SK-N-SH treated with all-trans-retinoic acid at 6 μM for 48 hours (cell line): Measurements from ENCODE around the gene EGLN1.

Experiments used
- CREB5 ChIP-seq: fragments of 250-450 bp; sonication (Bioruptor Pico); IDR thresholded peaks from 2 replicates; pipeline ENCODE4 v1.5.1; 2020; ENCODE audit warnings: low read depth, mild to moderate bottlenecking, moderate library complexity
- ESRRG ChIP-seq: fragments of 250-450 bp; sonication (Bioruptor Pico); IDR thresholded peaks from 2 replicates; pipeline ENCODE4 v1.6.1; 2021; ENCODE audit warnings: mild to moderate bottlenecking
- PATZ1 ChIP-seq: fragments of 250-450 bp; sonication (Bioruptor Pico); IDR thresholded peaks from 2 replicates; pipeline ENCODE4 v1.8.0; 2020; ENCODE audit warnings: mild to moderate bottlenecking, moderate library complexity, borderline replicate concordance
- POU6F1 ChIP-seq: fragments of 250-450 bp; sonication (Bioruptor Pico); IDR thresholded peaks from 2 replicates; pipeline ENCODE4 v1.8.0; 2021; ENCODE audit warnings: low read depth, mild to moderate bottlenecking, moderate library complexity, borderline replicate concordance
- RARB ChIP-seq: fragments of 250-450 bp; sonication (Bioruptor Pico); IDR thresholded peaks from 2 replicates; pipeline ENCODE4 v1.8.0; 2021; ENCODE audit warnings: mild to moderate bottlenecking, moderate library complexity
- ZFP30 ChIP-seq: fragments of 450-650 bp; formaldehyde crosslinking; IDR thresholded peaks from 2 replicates; pipeline ENCODE4 v1.5.0; 2022; ENCODE audit warnings: mild to moderate bottlenecking, moderate library complexity
- ZNF8 ChIP-seq: fragments of 450-650 bp; formaldehyde crosslinking; IDR thresholded peaks from 2 replicates; pipeline ENCODE4 v1.5.0; 2020; ENCODE audit warnings: mild to moderate bottlenecking, moderate library complexity

- TF ChIP-seq ESRRG (no peak), CREB5 (CRISPR knock-in tag) (no peak), PATZ1 (CRISPR knock-in tag) (no peak), ZNF8 (CRISPR knock-in tag) (no peak), RARB (CRISPR knock-in tag) (no peak), POU6F1 (no peak), ZFP30 (CRISPR knock-in tag) (no peak)
These were observed 81.6 kb downstream of the EGLN1 start for GRCh38 chr1:231340328-231341013.
